HG02571 (cell line): ENCODE results near the gene H1-8.

ENCODE experiments used
- ATAC-seq: cut with Tn5 transposase; IDR thresholded peaks from one replicate; pipeline ENCODE4 v1.9.1; 2021; ENCODE audit warnings: mild to moderate bottlenecking, moderate library complexity; ENCODE audit not compliant: unreplicated experiment

Gene H1-8

GRCh38 chr3:129555616-129556357 is 12.8 kb downstream of the H1-8 start:
- no peak for ATAC-seq

DNA sequence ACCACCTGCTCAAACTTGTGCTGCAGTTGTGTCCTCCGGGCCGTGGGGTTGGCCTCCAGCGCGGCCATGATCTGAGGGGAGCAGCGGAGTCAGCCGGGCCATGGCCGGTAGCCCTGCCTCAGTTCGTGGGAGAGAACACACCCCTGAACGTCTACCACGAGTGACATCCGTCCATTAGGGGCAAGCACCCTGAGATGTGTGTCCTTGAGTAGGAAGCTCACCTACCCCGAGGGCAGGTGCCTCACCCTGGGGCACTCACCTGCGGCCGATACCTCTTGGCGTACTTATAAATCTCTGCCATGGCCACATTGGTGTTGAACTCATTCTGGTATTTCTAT is 13.4 kb downstream of the H1-8 start:
- ATAC-seq, result no peak

- no peak for ATAC-seq
Measured at GRCh38 chr3:129556890-129557547, 14.0 kb downstream of the H1-8 start.

- ATAC-seq, result no peak
Measured at GRCh38 chr3:129557548-129557894, 14.5 kb downstream of the H1-8 start.

GRCh38 chr3:129558081-129558771 is 15.3 kb downstream of the H1-8 start:
- no peak for ATAC-seq

DNA sequence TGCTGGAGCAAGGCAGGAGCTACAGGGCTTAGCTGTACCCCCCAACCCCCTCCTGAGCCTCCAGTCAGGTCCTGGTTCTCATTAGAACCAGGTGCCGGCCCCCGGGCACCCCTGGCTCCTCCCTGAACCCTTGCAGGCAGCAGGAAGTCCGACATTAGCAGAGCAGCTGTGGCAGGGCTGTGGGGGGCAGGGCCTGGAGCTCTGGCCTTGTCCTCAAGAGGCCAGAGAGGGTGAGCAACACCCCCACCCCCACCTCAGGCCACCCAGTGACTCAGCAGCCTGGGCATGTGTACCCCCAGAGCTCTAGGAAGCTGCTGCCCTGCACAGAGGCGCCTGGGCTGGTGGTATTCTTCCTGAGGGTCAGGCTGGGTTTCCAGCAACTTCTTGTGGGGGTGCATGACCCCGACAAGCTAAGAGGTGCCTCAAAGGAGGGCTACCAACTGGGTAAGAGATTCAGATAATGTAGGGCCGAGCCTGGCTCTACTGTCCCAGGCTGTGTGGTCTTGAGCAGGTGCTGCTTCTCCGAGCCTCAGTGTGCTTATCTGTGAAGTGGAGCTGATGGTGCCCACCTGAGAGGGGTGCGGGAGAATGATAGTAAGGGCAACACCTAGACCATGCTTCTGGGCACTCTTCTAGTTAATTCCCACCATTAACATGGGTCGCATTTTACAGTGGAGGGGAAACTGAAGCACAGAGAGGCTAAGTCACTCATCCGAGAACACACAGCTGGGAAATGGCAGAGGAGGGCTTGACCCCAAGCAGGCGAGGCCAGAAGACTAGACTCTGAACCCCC is 16.0 kb downstream of the H1-8 start:
- no peak for ATAC-seq

- no peak for ATAC-seq
Measured at GRCh38 chr3:129559565-129560079, 16.6 kb downstream of the H1-8 start.

DNA sequence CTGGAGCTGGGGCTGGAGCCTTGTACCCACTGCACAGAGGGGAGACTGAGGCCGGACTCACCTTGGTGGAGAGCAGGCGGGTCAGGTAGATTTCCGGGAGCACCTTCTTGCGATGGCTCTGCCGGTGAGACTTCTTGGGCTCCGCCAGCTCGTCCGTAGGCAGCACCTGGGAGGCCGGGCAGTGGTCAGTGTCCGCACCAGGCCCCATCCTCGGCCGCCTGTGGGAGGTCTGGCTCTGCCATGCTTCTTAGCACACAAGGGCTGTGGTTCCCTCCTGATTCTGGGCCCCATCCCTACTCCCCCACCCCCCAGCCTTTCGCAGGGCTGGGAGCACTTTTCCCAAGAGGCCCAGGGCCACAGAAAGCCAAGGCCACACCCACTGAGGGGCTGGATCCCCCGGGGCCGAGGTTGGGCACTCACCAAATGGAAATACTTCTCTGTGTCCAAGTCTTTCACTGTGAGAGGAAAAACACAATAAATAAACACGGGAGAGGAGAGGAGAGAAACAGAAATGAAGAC is 17.4 kb downstream of the H1-8 start:
- no peak for ATAC-seq

DNA sequence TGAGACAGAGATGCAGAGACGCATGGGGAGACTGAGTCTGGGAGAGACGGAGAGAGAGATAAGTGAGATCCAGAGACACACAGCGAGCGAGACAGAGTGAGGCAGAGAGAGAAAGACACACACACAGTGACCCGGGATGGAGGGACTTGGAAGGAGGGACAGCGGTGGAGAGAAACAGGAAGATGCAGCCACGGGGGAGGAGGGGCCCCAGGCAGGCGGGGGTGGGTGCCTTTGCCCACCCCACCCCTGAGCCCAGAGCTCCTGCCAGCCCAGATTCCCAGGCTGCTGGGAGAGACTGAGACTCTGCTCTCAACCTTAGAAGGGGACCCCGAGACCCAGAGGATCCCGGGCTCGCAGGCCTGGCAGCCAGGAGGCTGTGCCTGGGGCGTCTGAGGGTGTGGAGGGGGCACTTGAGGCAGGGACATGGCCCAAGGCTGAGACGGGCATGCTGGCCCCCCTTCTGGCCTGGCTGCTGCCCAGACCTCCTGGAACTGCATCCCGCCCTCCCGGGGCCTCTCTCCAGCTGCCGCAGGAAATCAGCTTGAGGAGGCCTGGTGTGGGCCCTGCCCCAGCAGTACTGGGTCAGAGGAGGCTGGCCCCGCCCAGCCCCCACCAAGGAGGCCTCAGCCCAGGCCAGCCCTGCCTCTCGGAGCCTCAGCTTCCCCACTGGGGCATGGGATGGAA is 18.1 kb downstream of the H1-8 start:
- no peak for ATAC-seq

DNA sequence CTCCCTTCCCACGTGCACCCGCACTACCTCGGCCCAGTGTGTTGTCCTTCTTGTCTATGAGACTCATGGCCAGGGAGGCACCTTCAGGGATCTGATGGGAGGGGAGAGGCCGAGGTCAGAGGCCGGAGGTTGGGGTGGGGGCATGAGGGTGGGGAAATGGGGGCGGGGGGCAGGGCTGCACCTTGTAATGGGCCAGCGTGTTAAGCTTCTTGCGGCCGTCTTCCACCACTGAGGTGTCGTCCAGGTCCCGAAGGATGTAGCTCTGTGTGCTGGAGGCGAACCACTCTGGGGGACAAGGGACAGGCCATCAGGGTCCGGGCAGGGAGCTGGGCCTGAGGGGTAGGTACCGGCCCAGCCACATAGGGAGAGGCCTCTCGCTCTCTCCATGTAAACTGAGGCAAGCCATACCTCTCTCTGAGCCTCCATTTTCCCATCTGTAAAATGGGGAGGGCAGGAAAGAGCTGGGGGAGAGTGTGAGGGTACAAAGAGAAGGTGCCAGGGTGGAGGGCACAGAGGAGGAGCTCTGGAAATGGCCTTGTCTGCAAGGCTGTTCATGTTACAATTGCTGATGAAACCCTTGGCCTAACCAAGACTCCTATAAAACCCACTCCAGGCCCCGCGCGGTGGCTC is 18.8 kb downstream of the H1-8 start:
- ATAC-seq, result no peak

DNA sequence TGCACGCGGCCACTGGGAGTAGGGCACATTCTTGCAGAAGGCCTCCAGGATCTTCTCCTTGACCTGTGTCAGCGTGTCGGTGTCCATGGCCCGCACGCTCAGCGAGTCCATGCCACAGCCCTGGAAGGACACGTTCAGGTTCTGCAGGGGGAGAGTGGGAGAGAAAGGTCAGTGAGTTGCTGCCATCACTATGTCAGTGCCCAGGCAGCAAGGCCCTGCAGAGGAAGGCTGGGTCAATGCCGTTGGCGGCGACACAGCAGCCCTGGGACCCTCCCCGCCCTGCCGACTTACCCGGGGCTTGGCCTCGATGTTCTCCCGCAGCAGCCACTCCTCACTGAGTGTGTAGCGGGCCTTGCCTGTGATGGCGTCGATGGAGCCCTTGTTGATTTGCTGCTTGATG is 19.8 kb downstream of the H1-8 start:
- no peak for ATAC-seq

DNA sequence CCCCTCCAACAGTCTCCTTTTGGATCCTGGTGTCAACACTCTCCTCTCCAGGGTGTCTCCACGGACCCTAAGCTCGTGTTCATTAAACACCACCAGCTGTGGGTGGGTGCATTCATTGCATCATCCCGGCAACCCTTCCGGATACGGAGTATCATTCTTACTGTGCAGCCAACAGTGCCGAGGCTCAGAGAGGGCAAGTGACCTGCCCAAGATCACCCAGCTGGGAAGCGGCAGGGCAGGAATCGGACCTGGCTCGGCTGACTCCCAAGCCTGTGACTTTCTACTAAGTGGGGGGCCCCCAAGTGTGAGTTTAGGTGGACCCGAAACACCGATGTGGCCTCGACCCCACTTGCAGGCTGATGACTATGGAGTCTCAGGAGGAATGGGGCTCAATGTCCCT is 20.4 kb downstream of the H1-8 start:
- no peak for ATAC-seq

DNA sequence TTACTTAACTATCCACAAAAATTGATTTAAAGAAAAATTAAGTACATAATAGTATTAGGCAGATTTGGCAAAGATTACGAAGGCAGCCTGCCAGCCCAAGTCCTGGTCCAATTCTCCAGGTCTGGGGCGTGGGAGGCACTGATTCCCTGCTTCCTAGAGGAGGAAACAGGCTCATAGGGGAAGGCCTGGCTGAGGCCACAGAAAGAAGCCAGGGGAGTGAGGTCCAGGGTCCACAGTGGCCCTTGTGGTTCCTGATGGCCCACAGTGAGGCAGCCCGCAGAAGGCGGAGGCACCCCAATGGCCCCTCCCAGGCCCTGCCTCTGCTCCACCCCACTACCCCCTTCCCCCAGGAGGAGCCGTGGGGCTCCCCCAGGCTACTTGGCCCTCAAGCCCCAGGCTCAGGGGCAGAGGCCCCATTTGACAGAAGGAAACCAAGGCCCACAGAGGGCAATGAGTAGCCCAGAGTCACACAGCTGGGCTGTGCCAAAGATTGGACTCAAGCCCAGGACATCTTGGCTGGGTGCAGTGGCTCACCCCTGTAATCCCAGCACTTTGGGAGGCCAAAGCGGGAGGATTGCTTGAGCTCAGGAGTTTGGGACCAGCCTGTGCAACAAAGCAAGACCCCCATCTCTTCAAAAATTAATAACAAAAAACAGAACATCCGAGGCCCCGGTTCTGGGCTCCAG is 21.0 kb downstream of the H1-8 start:
- no peak for ATAC-seq

DNA sequence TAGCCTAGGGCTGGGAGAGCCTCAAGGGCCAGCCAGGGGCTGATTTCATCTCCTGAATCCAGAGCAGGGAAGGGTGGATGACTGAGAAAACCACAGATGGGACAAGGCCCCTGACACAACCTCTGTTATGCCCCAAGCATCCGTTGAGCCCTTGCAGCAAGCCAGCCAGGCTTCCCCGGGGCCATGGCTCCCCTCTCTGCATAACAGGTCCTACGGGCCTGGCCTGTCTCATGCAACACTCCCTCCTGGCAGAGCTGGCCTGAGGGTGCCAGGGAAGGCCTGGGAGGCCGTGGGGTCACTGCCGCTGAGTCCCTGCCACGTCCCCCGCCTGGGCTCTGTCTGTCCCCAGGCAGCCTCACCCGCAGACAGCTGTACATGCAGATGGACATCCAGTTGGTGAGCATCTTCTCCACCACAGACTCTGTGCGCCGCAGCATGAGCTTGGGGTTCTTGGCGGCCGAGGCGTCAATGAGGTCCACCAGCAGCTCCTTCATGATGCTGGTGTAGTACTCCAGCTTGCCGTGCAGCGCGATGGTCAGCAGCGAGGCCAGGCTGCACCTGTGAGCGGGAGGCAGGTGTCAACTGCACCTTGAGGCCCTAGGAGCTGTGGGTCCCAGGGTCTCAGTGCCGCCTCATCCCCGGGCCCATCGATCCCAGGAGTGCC is 22.1 kb downstream of the H1-8 start:
- ATAC-seq, result no peak

GRCh38 chr3:129565902-129566301 is 22.9 kb downstream of the H1-8 start:
- ATAC-seq, result no peak

DNA sequence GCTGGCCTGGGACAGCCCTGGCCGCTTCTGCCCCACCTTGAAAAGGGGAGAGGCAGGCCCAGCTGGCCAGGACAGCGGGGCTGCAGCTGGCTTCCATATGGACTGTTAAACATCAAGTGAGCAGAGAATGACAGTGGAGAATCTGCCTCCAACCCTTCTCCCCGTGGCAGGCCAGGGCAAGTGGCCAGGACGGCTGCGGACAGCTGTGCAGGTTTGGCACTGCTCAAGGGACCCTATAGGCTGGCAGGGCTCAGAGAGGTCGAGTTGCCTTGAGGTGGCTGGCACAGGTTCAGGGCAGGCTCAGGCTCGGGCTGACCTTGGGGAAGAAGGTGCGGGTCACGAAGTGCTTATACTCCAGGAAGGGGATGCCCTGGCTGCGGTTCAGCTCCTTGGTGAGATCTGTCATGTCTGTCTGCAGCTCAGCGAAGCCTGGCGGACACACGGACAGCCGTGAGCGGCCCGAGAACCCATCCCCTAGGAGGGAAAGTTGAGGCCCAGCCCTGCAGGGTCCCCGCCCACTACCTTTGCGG is 24.3 kb downstream of the H1-8 start:
- no peak for ATAC-seq

DNA sequence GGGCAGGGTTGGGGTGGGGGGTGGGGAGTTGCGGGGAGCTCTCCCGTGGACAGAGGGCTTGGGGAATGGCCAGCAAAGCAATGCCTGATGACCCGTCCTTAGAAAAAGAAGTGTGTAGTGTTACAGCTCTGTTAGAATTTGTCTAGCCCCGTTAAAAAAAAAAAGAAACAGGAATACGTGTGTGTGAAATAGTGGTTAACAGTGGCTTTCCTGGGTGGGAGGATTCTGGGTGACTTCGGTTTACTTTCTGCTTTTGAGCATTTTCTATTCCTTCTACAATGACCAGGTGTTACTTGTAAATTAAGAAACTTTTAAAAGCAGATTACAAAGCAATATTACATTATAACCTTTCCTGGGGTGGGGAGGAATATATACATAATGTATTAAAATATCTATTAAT is 25.0 kb downstream of the H1-8 start:
- ATAC-seq, result no peak

DNA sequence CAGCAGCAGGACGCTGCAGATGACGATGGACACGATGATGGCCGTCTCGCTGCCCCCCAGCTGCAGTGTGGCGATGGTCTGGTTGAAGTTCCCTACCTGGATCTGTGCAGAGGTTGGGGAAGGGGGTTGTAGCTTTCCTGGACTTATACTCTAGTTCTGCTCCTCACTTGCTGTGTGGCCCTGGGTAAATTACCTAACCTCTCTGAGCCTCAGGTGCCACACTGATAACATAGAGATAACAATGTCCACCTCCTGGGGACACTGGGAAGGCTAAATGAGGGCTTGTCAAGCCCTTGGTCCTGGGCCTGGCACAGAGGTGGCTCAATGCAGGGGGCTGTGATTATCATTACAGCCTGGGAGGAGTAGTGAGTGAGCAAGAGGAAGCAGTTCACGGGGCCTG is 26.9 kb downstream of the H1-8 start:
- ATAC-seq, result no peak
